GM18508 (cell line): Measurements from ENCODE around the gene LINGO3.
"Not testable (repeated sequence)": the region's sequence is repeated elsewhere in the genome, so short reads cannot be mapped to it uniquely, and the experiment has no call there.

Source experiments
- ATAC-seq: cut with Tn5 transposase; IDR thresholded peaks from one replicate; pipeline ENCODE4 v1.9.1; 2021; ENCODE audit warnings: moderate number of reproducible peaks; ENCODE audit not compliant: insufficient read depth, unreplicated experiment

Gene LINGO3

GRCh38 chr19:2308114-2308556, at the start of gene LINGO3:
Gene LINGO3, minus strand, starts transcription at chr19:2308154. Its CDS starts 16,378 bp downstream, at chr19:2291776.
- ATAC-seq = no peak

GRCh38 chr19:2356036-2356646, 48.2 kb upstream of the LINGO3 start:
- ATAC-seq = no peak

GRCh38 chr19:2355168-2356035, 47.4 kb upstream of the LINGO3 start:
- no peak for ATAC-seq

GRCh38 chr19:2354670-2355069, 46.7 kb upstream of the LINGO3 start:
- no peak for ATAC-seq

GRCh38 chr19:2353887-2354592, 46.1 kb upstream of the LINGO3 start:
- ATAC-seq = no peak

- no peak for ATAC-seq
Observed at GRCh38 chr19:2353159-2353886, 45.4 kb upstream of the LINGO3 start.

- no peak for ATAC-seq
Observed at GRCh38 chr19:2352121-2352520, 44.2 kb upstream of the LINGO3 start.

- ATAC-seq = no peak
Observed at GRCh38 chr19:2351591-2351990, 43.6 kb upstream of the LINGO3 start.

GRCh38 chr19:2350656-2351055, 42.7 kb upstream of the LINGO3 start:
- no peak for ATAC-seq

GRCh38 chr19:2349818-2350217, 41.9 kb upstream of the LINGO3 start:
- not testable (repeated sequence) for ATAC-seq

GRCh38 chr19:2345794-2346663, 38.1 kb upstream of the LINGO3 start:
- no peak for ATAC-seq

GRCh38 chr19:2345076-2345475, 37.1 kb upstream of the LINGO3 start:
- ATAC-seq = no peak

- no peak for ATAC-seq
Observed at GRCh38 chr19:2344381-2344870, 36.5 kb upstream of the LINGO3 start.

GRCh38 chr19:2343289-2343982, 35.5 kb upstream of the LINGO3 start:
- no peak for ATAC-seq

GRCh38 chr19:2342656-2343288, 34.8 kb upstream of the LINGO3 start:
- ATAC-seq = no peak

- ATAC-seq = no peak
Observed at GRCh38 chr19:2341982-2342381, 34.0 kb upstream of the LINGO3 start.

- ATAC-seq = no peak
Observed at GRCh38 chr19:2341244-2341751, 33.3 kb upstream of the LINGO3 start.
